Liver (tissue), 9 donors: Measurements from ENCODE around the gene PRTFDC1. TPM values are rescaled to one million over a fixed set of nuclear protein-coding genes. Genes with fewer than 3 reads are reported as not detected.

ENCODE experiments used
- DNase-seq: peaks from one replicate; pipeline ENCODE4 v3.0.0-alpha.2; 2017; ENCODE audit warnings: low spot score
- H3K27ac ChIP-seq, 2 donors: one replicate each; pipeline ENCODE4 v1.7.0; 2013; ENCODE audit warnings: inconsistent platforms in 2 of 2, low read length in 2 of 2, control low read depth in 1 of 2, low read depth in 1 of 2, mild to moderate bottlenecking in 1 of 2
- H3K27me3 ChIP-seq, 4 donors: one replicate each; pipeline versions ENCODE4 v1.6.1 to v1.7.0; 2013; ENCODE audit warnings: low read length in 3 of 4, inconsistent platforms in 1 of 4, mild to moderate bottlenecking in 1 of 4, moderate library complexity in 1 of 4; ENCODE audit not compliant: control insufficient read depth in 4 of 4, insufficient read depth in 4 of 4
- H3K36me3 ChIP-seq, 4 donors: one replicate each; pipeline versions ENCODE4 v1.6.1 to v1.7.0; 2013; ENCODE audit warnings: low read length in 3 of 4, mild to moderate bottlenecking in 3 of 4, low read depth in 1 of 4, moderate library complexity in 1 of 4; ENCODE audit not compliant: control insufficient read depth in 4 of 4, insufficient read depth in 3 of 4
- H3K4me1 ChIP-seq, 4 donors: one replicate each; pipeline versions ENCODE4 v1.6.1 to v1.7.0; 2013; ENCODE audit warnings: low read length in 3 of 4, mild to moderate bottlenecking in 3 of 4, moderate library complexity in 1 of 4; ENCODE audit not compliant: control insufficient read depth in 4 of 4, insufficient read depth in 4 of 4
- H3K4me3 ChIP-seq, 3 donors: one replicate each; pipeline versions ENCODE4 v1.6.1 to v1.7.0; 2013; ENCODE audit warnings: low read length in 3 of 3, control low read depth in 1 of 3, low read depth in 1 of 3, mild to moderate bottlenecking in 1 of 3
- H3K9ac ChIP-seq, 2 donors: one replicate each; pipeline ENCODE4 v1.7.0; 2013; ENCODE audit warnings: low read length in 2 of 2, mild to moderate bottlenecking in 2 of 2, moderate library complexity in 2 of 2, control low read depth in 1 of 2, low read depth in 1 of 2
- H3K9me3 ChIP-seq, 4 donors: one replicate each; pipeline versions ENCODE4 v1.6.1 to v1.7.0; 2013; ENCODE audit warnings: low read length in 3 of 4; ENCODE audit not compliant: control insufficient read depth in 4 of 4
- ATF3 ChIP-seq: IDR thresholded peaks from 2 replicates; pipeline ENCODE4 v1.6.1; 2016; ENCODE audit warnings: antibody characterized with exemption
- CTCF ChIP-seq: fragments of 150-350 bp; IDR thresholded peaks from 2 replicates; pipeline ENCODE4 v1.5.1; 2017; ENCODE audit warnings: improper control_type of control experiment, low read depth, low read length; ENCODE audit not compliant: missing input control
- EGR1 ChIP-seq, 2 donors: IDR thresholded peaks; 2 replicates each; pipeline ENCODE4 v1.6.1; 2016 to 2018; ENCODE audit warnings: antibody characterized with exemption in 2 of 2, low read depth in 2 of 2
- FOXA1 ChIP-seq: IDR thresholded peaks from 2 replicates; pipeline ENCODE4 v1.6.1; 2016; ENCODE audit warnings: antibody characterized with exemption
- FOXA2 ChIP-seq: IDR thresholded peaks from 2 replicates; pipeline ENCODE4 v1.6.1; 2016; ENCODE audit warnings: antibody characterized with exemption
- GABPA ChIP-seq, 2 donors: IDR thresholded peaks in 1 of 2; conservative IDR thresholded peaks in 1 of 2; 2 replicates each; pipeline ENCODE4 v1.6.1; 2016; ENCODE audit warnings: antibody characterized with exemption in 2 of 2, mild to moderate bottlenecking in 1 of 2, moderate library complexity in 1 of 2
- HNF4A ChIP-seq, 2 donors: conservative IDR thresholded peaks; 2 replicates each; pipeline ENCODE4 v1.6.1; 2016; ENCODE audit warnings: antibody characterized with exemption in 2 of 2, mild to moderate bottlenecking in 2 of 2
- HNF4G ChIP-seq: IDR thresholded peaks from 2 replicates; pipeline ENCODE4 v1.6.1; 2016; ENCODE audit warnings: antibody characterized with exemption
- JUND ChIP-seq, 2 donors: IDR thresholded peaks; 2 replicates each; pipeline ENCODE4 v1.6.1; 2016; ENCODE audit warnings: antibody characterized with exemption in 2 of 2
- MAX ChIP-seq: IDR thresholded peaks from 2 replicates; pipeline ENCODE4 v1.6.1; 2016; ENCODE audit warnings: antibody characterized with exemption
- NR2F2 ChIP-seq: IDR thresholded peaks from 2 replicates; pipeline ENCODE4 v1.6.1; 2016; ENCODE audit warnings: antibody characterized with exemption
- RAD21 ChIP-seq, 2 donors: IDR thresholded peaks; 2 replicates each; pipeline ENCODE4 v1.6.1; 2016; ENCODE audit warnings: antibody characterized with exemption in 2 of 2, mild to moderate bottlenecking in 2 of 2
- REST ChIP-seq: IDR thresholded peaks from 2 replicates; pipeline ENCODE4 v1.6.1; 2016; ENCODE audit warnings: antibody characterized with exemption, mild to moderate bottlenecking
- RXRA ChIP-seq, 2 donors: IDR thresholded peaks; 2 replicates each; pipeline ENCODE4 v1.6.1; 2017 to 2018; ENCODE audit warnings: antibody characterized with exemption in 2 of 2, mild to moderate bottlenecking in 1 of 2
- SP1 ChIP-seq: IDR thresholded peaks from 2 replicates; pipeline ENCODE4 v1.6.1; 2018; ENCODE audit warnings: antibody characterized with exemption, mild to moderate bottlenecking
- TAF1 ChIP-seq: conservative IDR thresholded peaks from 2 replicates; pipeline ENCODE4 v1.6.1; 2016; ENCODE audit warnings: antibody characterized with exemption, mild to moderate bottlenecking
- YY1 ChIP-seq: IDR thresholded peaks from 2 replicates; pipeline ENCODE4 v1.6.1; 2016; ENCODE audit warnings: antibody characterized with exemption, mild to moderate bottlenecking
- ZBTB33 ChIP-seq: IDR thresholded peaks from 2 replicates; pipeline ENCODE4 v1.6.1; 2016; ENCODE audit warnings: antibody characterized with exemption
- WGBS: extraction: QIAGEN DNeasy Blood & Tissue Kit; methylation state at CpG from one replicate; pipeline ENCODE4 v1.1.7; 2013; 5-methylcytosine and 5-hydroxymethylcytosine counted together
- polyA plus RNA-seq, 2 donors: library from polyadenylated mRNA; stranded (reverse) in 1 of 2; unstranded in 1 of 2; fragments of 200-250 nt in 1 of 2; fragments of >200 nt in 1 of 2; fragmentation: Nextera tagmentation in 1 of 2; extraction: Ambion mirVana in 1 of 2; gene quantifications; one replicate each; pipeline versions ENCODE4 v1.2.1 to v1.2.3, GENCODE V29; 2013 to 2015
- total RNA-seq, 2 donors: library from RNA; depleted of rRNA; stranded (reverse); fragments of >200 nt; gene quantifications; one replicate each; pipeline ENCODE4 v1.2.3, GENCODE V29; 2014
- donor health status: healthy.
- donor health status: healthy.
- donor health status: healthy.
- donor health status: healthy.
- donor health status: healthy.

The PRTFDC1 gene
- total and polyA plus RNA-seq, 4 donors: 0.93 to 3.1 (median 1.9) TPM

- no peaks in the 10 kb centered on the region for H3K9me3 ChIP-seq
- H3K36me3 ChIP-seq: no peaks in the 10 kb centered on the region
- H3K27me3 ChIP-seq: no peaks in the 10 kb centered on the region
- WGBS: 93% methylated on average over 6 of the region's 6 CpGs
- no peak for DNase-seq
- no peaks in the 10 kb centered on the region for H3K4me1 ChIP-seq
- H3K4me3 ChIP-seq: no peak overlapping the region
- H3K27ac ChIP-seq: no peak overlapping the region
- no peak overlapping the region for H3K9ac ChIP-seq
- TF ChIP-seq ZBTB33 (no peak), YY1 (no peak), GABPA (IDR thresholded peaks at IDR 0.05 in 1 of 2, conservative IDR thresholded peaks at IDR 0.05 in 1 of 2) (no peak), HNF4A (conservative IDR thresholded peaks at IDR 0.05) (no peak), EGR1 (IDR thresholded peaks at IDR 0.05; ENCODE audit: low read depth in 2 of 2) (no peak), RXRA (IDR thresholded peaks at IDR 0.05) (no peak), JUND (IDR thresholded peaks at IDR 0.05) (no peak), CTCF (no peak), RAD21 (IDR thresholded peaks at IDR 0.05) (no peak), FOXA1 (no peak), SP1 (no peak), FOXA2 (no peak), TAF1 (no peak), NR2F2 (no peak), REST (no peak), HNF4G (no peak), ATF3 (no peak), MAX (no peak)
Observed at GRCh38 chr10:24872049-24872789, 80.2 kb downstream of the PRTFDC1 start.
